Vagina (tissue), 2 donors: ENCODE data around the gene ST6GALNAC5.

Experiments used
- POLR2A ChIP-seq, 2 donors: fragments of 450-650 bp; IDR thresholded peaks; one replicate each; pipeline ENCODE4 v1.6.1; 2017; ENCODE audit warnings: antibody characterized with exemption in 2 of 2, mild to moderate bottlenecking in 2 of 2, moderate library complexity in 2 of 2
- POLR2AphosphoS5 ChIP-seq, 2 donors: sonication (generic); formaldehyde crosslinking; IDR thresholded peaks; one replicate each; pipeline ENCODE4 v1.9.0; 2017; ENCODE audit warnings: antibody characterized with exemption in 2 of 2, mild to moderate bottlenecking in 2 of 2, low read depth in 1 of 2; ENCODE audit not compliant: insufficient read depth in 1 of 2
- TF ChIP-seq, protein P1 (sequence below), 3 experiments: fragments of 450-650 bp in 2 of 3; fragments of 200-600 bp in 1 of 3; sonication (generic) in 1 of 3; IDR thresholded peaks; one replicate each; pipeline ENCODE4 v1.5.1; 2017 to 2019; ENCODE audit warnings: antibody characterized with exemption in 3 of 3, mild to moderate bottlenecking in 2 of 3, moderate library complexity in 2 of 3

DNA sequence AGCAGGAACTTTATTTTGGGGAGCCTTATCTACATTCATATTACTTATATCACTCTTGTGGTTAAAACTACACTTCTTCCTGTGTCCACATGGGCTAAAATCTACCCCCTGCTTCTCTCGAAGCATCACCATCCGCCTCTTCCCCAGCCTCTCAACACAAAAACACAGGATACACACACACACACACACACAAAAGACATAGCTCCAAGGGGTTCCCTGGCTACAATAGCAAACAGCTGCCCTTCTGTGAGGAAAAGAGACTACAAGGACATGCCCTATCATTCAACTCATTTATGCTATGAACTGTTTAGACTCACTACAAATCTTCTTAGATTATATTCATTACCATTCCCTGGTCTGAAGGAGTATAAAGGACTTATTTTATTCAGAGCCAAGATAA is 197.0 kb downstream of the ST6GALNAC5 start:
- TF ChIP-seq, protein P1, sequence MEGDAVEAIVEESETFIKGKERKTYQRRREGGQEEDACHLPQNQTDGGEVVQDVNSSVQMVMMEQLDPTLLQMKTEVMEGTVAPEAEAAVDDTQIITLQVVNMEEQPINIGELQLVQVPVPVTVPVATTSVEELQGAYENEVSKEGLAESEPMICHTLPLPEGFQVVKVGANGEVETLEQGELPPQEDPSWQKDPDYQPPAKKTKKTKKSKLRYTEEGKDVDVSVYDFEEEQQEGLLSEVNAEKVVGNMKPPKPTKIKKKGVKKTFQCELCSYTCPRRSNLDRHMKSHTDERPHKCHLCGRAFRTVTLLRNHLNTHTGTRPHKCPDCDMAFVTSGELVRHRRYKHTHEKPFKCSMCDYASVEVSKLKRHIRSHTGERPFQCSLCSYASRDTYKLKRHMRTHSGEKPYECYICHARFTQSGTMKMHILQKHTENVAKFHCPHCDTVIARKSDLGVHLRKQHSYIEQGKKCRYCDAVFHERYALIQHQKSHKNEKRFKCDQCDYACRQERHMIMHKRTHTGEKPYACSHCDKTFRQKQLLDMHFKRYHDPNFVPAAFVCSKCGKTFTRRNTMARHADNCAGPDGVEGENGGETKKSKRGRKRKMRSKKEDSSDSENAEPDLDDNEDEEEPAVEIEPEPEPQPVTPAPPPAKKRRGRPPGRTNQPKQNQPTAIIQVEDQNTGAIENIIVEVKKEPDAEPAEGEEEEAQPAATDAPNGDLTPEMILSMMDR (IDR thresholded peaks at IDR 0.05): no peak
- TF ChIP-seq POLR2AphosphoS5 (IDR thresholded peaks at IDR 0.05; ENCODE audit: insufficient read depth in 1 of 2, low read depth in 1 of 2) (no peak), POLR2A (IDR thresholded peaks at IDR 0.05) (no peak)
